HG03439 (cell line): ENCODE measurements around the gene UNCX.
"Not testable (repeated sequence)": the region's sequence is repeated elsewhere in the genome, so short reads cannot be mapped to it uniquely, and the experiment has no call there.

Experiments
- ATAC-seq: cut with Tn5 transposase; IDR thresholded peaks from one replicate; pipeline ENCODE4 v1.9.1; 2021; ENCODE audit warnings: mild to moderate bottlenecking, moderate library complexity; ENCODE audit not compliant: unreplicated experiment

The UNCX gene

DNA sequence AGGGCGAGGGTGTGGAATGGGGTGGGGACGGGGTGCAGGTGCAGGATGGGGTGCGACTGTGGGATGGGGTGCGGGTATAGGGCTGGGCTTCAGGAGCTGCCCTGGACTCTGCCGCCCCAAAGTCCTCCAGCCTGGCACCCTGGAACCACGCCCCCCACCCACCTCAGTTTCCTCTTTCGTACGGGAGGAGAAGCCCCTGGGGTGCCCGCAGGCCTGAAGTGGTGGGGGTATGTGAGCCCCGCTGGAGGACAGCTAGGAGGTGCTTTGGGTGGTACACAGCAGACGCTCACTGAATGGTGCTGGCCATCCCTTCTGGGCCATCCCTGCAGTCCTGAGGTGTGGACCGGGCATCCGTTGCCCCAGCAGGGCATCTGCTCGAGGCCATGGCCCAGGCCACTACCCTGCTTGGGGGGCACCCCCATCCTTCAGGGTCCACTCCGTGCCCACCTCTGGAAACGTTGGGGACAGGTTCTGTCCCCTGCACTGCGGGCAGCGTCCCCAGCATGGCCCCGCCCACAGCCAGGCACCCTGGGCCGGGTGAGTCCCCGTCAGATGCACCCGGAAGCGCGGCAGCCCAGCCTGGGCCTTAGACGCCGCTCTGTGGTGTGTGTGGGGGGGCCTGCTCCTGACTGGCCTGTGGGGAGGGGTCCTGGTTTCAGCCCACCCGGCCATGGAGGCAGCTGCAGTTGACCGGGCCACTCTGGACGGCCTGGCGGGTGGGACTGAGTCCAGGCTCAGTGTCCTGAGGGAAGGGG, 41.6 kb downstream of the UNCX start:
- ATAC-seq, result no peak

DNA sequence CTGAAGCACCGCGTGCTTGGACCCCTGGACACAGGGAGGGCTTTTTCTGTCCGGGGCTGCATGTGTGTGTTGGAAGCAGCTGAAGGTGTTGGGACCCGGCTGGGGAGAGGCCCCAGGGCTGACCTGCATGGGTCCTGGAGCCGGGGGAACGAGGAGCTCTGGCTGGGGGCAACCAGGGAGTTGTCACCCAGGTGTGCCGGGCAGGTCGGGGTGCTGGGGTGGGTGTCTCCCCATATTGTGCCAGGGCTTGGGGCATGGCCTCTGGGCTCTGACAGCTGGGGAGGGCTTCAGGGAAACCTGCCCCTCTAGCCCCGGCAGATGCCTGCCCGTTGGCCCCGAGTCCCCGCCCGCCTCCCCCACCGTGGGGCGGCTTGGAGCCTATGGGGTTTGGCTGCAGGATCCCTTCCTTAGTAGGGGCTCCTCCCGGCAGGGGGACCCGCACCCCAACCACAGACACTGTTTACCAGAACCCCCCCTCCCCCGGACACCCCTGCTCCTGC, 42.3 kb downstream of the UNCX start:
- ATAC-seq, result no peak

DNA sequence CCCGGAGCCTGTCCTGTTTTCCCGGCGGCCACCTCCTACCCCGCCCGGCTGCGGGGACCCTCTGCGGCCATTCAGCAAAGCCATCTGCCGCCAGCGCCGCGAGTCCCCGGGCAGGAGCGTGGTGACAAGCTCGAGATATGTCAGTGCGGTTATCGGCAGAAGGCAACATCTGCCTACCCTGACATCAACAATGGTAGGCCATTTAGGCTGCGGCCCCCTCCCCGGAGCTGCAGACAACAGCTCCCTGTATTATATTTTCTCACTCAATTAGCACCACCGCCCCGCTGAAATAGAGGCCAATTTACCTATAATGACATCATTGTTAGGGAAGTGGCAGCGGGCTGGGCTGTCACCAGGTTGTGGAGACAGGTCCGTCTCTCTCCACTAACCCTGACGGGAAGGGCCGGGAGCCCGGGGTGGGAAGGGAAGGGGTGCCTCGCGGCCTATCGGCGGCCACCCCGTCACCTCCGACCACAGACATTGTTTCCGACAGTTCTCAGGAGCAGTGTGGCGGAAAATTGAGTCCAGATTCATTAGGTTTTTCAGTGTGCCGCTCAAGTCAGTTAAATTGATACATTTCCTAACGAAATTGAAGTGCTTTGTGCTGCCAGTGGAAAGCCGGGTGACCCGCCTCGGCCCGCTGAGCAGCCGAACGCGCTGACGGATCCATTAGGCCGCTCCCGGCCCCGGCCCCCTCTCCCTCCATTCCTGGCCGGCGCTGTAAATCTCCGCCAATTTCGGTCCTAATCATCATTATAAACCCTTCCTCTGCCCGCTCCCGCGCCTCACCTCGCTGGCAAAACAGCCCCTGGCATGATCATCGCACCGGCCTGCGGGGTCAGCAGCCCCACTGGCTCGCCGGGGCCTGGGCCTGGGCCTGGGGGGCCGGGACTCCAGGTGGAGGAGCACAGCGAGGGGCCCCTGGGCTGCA, 43.0 kb downstream of the UNCX start:
- no peak for ATAC-seq

DNA sequence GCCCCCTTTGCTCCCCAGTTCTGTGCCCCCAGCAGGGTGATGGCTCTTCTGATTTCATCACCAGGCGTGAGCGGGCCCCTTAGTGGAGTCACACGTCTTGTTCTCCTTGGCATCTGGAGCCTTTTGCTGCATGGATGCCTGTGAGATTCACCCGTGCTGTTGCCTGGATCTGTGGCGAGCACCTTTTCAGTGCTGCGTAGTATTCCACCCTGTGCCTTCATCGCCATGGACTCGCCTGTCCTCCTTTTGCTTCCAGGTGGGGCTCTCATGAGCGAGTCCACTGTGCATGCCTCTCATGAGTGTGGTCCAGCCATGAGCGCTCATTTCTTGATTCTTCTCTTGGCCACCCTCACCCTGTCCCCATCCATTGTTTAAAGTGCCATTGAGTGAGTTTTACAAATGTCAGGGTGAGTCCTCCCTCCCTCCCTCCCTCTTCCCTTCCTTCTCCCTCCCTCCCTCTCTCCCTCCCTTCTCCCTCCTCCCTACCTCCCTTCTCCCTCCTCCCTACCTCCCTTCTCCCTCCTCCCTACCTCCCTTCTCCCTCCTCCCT, 44.0 kb downstream of the UNCX start:
- ATAC-seq, result no peak

DNA sequence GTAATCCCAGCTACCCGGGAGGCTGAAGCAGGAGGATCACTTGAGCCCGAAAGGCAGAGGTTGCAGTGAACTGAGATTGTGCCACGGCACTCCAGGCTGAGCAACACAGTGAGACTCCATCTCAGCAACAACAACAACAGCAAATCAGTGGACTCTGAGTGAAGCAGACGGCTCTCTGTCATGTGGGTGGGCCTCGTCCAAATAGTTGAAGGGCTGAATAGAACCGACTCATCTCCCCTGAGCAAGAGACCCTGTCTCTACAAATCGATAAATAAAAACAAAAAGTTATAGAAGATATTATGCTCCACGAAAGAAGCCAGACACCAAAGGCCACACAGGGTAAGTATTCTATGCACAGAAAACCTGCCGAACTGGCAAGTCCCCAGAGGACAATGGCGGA, 45.9 kb downstream of the UNCX start:
- no peak for ATAC-seq

DNA sequence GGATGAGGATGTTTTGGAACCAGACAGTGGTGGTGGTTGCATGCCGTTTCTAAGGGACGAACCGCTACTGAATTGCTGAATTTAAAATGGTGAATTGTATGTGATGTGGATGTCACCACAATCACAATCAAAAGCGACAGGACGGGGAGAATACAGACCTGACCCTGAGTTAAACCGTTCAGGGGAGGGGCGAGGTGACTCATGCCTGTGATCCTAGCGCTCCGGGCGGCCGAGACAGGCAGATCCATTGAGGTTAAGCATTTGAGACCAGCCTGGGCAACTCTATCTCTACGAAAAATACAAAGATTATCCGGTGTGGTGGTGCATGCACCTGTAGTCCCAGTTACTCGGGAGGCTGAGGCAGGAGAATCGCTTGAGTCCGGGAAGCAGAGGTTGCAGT, 46.4 kb downstream of the UNCX start:
- no peak for ATAC-seq

DNA sequence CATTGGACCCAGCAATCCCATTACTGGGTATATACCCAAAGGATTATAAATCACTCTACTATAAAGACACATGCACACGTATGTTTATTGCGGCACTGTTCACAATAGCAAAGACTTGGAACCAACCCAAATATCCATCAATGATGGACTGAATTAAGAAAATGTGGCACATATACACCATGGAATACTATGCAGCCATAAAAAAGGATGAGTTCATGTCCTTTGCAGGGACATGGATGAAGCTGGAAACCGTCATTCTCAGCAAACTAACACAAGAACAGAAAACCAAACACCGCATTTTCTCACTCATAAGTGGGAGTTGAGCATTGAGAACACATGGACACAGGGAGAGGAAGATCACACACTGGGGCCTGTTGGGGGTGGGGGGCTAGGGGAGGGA, 47.2 kb downstream of the UNCX start:
- ATAC-seq, result not testable (repeated sequence)

DNA sequence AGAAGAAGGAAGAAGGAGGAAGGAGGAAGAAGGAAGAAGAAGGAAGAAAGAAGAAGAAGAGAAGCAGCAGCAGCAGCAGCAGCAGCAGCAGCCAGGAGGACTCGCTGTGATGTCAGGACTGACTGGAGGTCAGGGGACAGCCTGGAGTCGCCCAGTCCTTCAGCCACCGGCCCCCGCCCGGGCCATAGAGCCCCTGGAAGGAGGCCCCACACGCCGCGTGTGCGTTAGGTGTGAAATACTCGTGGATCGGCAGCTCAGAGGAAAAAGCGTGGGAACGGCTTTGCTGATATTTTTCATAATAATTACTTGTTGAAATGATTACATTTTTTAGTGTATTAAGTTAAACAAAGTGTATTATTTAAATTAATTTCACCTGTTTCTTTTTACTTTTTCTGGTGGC, 48.4 kb downstream of the UNCX start:
- no peak for ATAC-seq

DNA sequence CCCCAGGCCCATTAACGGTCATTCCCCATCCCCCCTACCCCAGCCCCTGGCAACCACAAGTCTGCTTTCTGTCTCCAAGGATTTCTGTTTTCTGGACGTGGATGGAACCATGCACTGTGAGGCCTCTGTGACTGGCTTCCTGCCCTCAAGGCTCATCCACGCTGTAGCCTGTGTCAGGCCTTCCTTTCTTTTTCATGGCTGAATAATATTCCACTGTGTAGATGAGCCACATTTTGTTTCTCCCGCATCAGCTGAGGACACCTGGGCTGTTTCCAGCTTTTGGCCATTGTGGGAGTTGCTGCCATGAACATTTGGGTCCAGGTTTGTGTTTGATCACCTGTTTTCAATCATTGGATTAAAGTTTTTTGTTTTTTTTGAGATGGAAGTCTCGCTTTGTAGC, 50.0 kb downstream of the UNCX start:
- ATAC-seq, result no peak

DNA sequence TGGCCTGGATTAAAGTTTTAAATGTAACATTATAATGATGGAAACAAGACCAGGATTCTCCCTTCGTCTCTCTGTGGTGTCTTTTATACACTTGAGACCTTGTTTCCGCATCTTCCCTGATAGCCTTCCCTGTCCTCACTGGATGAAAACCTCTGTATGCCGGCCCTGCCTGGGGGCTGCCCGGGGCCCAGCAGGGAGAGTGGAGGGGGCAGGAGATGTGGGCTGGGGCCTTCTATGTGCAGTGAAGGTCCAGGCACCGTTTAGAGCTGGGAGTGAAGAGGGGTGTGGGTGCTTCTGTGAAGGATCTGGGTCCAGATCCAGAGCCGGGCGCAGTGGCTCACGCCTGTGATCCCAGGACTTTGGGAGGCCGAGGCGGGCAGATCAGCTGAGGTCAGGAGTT, 50.7 kb downstream of the UNCX start:
- no peak for ATAC-seq

DNA sequence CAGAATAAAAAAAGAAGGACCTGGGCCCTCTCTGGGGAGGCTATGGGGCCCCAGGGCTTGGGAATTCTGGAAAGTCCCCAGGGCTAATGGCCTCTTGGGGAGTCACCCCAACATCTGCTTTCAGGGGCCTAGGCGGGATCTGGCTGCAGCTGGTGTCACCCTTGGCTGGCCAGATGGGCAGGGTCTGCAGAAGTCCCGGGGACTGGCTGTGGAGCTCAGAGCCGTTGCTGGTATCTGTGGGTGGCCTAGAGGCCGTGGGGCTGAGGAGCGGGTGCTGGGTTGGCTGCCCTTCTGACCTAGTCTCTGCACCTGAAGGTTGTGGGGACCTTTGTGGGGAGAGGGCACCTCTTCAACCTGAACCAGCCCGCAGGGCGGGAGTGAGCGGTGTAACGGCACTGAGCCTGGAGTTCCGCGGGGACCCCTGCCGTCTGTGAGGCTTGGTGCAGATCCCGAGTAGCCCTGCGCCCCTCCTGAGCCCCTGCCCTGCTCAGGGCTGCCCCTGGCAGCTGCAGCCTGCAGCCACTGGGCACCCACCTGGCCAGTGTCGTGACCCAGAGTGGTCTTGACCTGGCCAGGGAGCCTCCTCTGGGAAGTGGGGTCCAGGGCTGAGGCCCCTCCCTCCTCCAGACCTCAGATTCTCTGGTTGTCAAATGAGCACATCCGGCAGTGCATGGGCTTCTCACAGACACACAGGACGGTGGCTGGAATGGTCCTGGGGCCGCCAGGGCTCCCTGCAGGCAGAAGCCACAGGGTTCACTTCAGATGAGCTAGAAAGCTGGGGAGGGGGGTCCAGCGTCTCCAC, 51.5 kb downstream of the UNCX start:
- ATAC-seq, result no peak

DNA sequence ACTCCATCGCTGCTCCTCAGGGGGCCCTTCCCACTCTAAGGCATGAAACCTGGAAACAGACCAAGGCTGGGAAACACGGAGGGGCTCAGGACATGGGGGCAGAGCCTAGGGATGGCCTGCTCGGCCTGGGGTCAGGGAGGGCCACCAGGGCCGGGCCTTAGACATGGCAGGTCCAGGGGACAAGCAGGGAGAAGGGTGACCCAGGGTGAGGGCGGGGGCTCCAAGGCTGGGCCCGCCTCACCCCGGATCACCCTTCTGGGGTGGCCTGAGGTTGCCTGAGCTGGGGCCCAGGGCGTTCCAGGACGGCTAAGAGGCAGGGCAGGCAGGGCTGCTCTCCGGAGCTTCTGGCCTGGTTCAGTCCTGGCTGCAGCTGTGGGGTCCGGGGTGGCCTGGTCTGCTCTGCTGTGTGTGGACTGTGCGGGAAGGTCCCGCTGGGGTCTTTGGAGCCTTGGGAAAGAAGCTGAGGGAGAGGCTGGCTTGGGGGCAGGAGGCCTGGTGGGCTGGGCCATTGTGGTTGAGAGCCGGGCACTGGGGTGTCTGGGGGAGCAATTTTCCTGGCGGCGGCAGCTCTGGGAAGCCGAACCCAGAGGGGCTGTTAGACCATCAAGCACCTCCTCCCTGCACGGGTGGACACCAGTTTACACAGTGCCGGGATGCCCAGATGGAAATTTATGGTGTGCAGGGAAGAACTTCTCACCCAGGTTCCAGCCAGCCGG, 52.2 kb downstream of the UNCX start:
- ATAC-seq, result no peak

DNA sequence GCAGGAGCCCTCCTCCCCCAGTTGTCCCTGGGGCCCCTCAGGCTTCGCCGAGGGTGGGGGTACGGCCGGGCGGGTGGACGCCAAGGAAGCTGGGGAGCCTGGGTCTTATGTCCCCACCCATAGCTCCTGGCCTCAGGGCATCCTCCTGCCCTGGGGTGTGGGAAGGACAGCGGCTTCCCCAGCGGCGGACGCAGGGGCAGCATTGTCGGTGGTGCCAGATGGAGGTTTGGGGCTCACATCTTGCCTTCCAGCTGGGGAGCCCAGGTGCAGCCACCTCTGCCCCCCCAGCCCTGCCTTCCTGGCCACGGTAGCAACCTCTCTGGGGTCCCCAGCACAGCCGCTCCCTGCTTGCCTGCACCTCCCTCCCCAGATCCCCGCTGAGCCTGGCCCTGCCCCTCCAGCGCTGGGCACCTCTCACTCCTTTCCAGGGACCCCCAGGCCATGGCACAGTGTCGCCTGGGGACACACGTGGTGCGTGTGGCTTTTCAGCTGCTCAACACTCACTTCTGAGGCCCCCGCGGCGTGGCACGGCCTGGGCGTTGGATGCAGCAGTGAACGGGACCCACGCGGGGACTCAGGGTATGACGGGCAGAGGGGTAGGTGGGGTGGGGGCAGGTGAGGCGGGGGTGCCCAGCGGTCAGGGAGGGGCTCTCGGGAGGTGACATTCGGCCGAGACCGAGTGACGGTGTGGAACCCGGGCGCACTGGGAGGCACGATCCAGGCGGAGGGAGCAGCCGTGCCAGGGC, 53.1 kb downstream of the UNCX start:
- no peak for ATAC-seq
